HG03469 (cell line): ENCODE data around the gene UST.

ENCODE experiments used
- ATAC-seq: cut with Tn5 transposase; IDR thresholded peaks from one replicate; pipeline ENCODE4 v1.9.1; 2021; ENCODE audit warnings: mild to moderate bottlenecking, moderate library complexity, moderate number of reproducible peaks; ENCODE audit not compliant: unreplicated experiment

Gene UST, protein sequence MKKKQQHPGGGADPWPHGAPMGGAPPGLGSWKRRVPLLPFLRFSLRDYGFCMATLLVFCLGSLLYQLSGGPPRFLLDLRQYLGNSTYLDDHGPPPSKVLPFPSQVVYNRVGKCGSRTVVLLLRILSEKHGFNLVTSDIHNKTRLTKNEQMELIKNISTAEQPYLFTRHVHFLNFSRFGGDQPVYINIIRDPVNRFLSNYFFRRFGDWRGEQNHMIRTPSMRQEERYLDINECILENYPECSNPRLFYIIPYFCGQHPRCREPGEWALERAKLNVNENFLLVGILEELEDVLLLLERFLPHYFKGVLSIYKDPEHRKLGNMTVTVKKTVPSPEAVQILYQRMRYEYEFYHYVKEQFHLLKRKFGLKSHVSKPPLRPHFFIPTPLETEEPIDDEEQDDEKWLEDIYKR

DNA sequence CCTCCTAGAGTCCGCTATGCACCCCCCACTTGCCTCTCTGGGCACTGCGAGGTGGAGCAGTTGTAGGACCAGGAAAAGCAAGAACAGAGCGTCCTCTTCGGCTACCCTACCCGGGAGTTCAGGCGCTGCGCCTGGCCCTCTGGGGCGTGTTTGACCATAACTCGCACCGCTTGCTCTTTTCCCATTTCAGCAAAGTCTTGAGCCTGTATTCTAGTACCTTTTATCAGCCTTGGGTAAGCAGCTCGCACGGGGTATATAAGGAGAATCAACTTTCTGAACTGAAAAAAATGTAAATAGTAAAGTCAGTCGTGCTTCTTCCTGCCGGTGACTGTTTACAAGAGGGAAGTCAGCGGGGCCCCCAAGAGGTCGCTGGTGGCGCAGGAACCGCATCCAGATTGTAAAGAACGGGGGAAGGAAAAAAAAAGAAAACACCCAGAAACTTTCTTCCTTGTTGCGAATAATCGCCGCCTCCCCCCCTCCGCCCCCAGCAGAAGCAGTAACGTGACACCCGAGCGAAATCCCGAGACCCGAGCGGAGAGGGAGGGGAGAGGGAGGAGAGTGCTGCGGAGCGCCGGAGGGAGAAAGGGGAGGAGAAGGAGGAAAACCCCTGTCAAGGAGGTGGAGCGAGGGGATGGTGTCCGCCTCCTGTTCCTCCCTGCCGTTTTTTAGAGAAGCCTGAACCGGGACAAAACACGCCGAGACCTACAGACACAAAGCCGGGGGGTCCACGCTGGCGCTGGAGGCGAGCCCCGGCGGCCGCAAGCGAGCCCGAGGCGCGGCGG, at the start of gene UST:
TSS of gene UST (plus strand) at position 668 of the 782 bp plus-strand sequence. CDS start 401 bp downstream, outside the sequence.
- peak; percentile 9 for ATAC-seq

DNA sequence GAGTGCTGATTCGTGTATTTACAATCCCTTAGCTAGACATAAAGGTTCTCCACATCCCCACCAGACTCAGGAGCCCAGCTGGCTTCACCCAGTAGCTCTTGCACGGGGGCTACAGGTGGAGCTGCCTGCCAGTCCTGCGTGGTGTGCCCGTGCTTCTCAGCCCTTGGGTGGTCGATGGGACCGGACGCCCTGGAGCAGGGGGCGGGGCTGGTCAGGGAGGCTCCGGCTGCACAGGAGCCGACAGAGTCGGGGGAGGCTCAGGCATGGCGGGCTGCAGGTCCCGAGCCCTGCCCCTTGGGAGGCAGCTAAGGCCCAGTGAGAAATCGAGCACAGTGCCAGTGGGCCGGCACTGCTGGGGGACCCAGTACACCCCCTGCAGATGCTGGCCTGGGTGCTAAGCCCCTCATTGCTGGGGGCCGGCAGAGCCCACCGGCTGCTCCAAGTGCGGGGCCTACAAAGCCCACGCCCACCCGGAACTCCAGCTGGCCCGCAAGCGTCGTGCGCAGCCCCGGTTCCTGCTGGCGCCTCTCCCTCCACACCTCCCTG, 48.9 kb upstream of the UST start:
- no peak for ATAC-seq

DNA sequence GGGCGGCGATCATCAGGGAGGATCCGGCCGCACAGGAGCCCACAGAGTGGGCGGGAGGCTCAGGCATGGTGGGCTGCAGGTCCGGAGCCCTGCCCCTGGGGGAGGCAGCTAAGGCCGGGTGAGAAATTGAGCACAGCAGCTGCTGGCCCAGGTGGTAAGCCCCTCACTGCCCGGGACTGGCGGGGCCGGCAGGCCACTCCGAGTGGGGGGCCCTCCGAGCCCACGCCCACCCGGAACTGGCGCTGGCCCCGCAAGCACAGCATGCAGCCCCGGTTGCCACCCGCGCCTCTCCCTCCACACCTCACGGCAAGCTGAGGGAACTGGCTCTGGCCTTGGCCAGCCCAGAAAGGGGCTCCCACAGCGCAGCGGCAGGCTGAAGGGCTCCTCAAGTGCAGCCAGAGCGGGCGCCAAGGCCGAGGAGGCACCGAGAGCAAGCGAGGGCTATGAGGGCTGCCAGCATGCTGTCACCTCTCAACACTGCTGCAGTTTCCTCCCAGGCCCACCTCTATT, 48.1 kb upstream of the UST start:
- no peak for ATAC-seq

DNA sequence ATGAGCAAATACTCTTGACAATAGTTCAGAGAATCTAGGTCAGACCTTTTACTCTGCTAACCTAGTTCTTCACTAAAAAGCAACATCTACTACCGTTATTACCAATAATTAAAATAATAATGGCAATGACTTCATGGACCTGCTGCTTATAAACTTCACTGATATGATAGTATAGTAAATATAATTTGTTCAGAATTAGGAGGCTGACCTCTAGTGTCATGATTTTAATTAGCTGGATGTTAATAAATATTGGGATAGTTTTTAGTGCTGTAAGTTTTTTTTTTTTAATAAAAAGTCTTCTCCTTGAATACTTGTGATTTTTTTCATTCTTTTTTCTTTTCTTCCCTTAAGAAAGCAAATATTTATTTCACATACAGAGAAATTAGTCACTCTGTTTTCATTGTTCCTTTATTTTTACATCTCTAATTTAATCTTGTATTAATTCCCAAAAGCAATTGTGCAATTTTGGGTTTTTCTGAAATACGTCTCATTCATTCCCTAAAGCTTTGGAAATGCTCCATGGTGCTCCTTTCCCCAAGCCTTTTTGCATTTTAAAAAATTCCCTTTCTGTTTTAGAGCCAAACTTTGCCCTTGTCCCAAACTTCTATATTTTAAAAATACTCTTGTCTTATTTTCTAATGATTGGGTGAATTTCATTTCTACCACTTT, 46.6 kb upstream of the UST start:
- ATAC-seq: no peak

DNA sequence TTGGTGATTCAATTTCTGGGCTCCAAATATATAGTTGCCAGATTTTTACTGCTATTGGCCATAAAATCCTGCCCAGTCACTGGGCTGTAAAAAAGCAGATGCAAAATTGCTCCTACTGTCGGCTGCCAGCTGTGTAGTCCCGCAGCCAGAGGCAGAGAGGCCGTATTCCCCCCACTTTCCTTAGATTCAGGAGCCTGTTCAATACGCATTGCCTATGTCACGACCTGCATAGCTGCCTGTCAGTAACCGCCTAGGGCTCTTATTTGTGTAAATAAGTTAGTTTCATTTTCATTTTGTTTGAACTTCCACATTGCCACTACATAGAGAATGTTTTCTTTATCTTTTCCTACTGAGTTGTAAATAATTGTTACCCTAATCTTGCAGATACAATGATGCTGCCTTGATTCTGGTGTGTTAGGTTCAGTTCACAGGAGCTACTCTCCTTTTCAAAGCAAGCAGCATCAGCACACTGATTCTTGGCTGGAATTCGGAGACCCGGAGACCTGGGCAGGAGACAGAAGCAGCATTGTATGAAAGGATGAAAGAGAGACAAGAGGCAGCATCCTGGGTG, 46.0 kb upstream of the UST start:
- peak; percentile 70 for ATAC-seq

DNA sequence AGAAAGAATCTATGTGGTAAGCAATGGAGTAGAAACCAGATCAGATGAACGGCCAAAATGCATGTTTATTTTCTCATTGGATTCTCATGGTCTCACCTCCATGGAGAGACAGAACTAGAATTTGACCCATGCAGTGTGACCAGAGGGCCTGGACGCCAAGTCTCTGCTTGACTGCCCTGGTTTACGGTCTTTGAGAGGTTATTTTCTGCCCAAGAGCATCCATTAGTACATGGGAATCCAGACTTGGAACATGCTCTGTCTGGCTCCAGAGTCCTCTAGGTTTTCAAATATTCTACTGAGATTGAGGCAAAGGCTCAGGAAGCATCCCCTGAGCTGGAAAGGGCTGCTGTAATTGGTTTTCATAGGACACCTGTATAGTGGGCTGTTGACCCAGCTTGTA, 45.5 kb upstream of the UST start:
- no peak for ATAC-seq

DNA sequence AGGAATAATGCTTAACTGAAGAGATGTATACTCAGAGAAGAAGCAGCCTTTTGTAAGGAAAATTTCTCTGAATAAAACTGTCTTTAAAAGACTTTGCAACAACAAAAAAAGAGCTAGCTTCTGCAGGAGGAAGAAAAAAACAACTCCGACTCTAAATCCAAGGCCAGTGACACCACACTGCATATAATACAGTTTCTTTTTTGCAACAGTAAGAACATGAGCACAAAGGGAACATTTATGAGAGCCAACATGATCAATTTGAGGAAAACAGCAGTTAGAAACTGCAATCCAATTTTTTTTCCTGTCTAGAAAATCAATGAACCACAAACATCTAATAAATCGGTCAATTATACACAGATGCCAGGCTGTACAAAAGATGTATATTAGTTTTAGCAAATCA, 42.9 kb upstream of the UST start:
- no peak for ATAC-seq

DNA sequence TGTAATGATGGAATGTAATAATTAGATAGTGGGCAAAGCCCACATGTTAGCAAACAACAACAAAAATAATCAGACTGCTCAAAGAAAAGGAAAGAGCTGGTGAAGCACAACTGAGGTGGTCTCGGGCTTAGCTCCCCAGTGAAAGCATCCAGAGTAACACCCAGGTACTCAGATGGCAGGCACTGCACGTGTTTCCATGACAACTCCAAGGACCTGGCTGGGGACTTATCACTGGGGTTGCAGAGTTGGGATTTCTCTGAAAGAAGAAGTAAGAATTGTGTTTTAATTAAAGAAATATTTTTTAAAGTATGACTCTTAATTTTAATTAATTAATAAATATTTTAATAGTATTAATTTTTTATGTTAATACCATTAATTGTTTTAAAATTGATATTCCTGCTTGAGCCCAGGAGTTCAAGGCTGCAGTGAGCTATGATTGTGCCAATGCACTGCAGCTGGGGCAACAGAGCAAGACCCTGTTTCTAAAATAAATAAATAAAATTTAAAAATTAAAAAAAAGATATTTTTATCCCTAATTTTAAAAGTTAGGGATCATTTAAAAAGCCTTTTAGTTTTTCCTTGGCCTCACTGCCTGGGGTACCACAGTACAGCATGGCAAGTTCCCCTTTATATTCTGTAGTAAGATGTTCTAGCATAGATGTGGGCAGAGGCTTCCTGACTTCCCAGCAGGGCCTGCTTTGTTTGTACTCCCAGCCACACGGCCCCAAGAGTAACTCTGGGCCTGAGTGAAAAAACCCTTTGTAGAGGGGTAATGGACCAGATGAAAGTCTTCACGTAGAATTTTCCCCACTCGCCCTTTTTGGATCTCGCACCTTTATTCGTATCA, 42.2 kb upstream of the UST start:
- ATAC-seq: no peak

DNA sequence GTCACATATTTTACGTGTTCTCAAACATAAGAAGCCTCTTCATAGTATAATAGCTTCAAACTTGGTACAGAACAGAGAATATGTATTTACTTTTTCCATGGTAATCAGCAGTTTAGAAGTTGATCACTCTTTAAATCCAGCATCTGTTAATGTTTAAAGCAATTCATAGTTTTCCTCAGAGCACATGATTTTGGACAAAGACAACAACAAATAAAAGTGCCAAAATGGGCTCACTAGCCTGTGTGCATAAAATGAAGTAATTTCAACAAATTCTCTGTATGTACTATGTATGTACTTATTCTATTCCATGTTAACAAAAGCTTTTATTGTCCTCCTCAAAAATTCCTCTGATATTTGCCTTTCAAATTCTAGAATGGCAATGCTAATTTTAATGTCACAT, 38.1 kb upstream of the UST start:
- ATAC-seq: no peak

DNA sequence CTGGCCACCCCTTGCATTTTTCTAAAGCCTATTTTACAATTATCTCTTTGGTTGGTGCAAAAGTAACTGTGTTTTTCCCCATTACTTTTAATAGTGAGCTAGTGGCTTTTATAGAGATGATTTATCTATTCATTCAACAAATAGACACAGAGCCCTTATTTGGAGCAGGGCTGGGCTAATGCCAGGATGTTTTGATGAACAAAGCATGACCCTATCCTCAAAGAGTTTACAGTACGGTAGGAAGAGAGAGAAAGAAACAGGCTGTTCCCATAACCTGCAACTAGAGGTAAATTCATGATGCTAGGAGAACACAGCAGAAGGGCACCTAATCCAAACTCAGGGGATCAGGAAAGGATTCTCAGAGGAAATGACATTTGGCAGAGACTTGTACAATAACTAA, 37.3 kb upstream of the UST start:
- no peak for ATAC-seq

DNA sequence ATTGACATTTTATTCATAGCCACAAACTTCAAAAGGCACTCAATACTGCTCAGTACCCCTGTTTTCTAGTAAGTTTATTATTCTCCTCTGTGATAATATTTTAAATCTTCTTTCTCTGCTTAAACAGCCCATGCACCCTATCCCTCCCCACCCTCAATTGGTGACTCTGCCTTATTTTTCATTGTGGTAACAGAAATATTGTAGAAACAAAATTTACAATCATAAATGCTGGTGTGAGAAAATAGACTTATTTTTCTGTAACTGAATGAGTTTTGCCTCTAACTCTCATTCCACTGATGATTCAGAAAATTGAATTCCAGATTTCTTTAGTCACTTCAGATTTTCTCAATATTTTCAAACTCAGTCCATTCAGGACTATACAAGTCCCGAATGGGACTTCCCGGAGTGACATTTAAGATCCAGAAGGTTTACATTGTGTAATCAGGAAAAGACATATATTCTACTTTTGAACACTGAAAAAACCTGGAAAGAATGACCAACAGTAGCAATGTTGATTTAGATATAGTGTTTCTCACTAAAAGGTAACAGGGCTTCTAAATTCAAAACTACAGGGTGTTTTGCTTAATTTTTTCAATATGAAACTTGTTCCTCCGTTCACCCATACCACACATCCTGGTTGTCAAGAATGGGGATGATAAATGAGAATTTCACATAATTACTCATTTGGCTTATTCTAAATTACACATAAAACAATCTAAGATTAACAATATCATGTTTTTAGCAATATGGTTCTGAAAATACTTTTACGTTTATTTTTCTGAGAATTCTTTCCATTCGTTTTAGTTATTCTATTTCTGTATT, 34.8 kb upstream of the UST start:
- no peak for ATAC-seq

DNA sequence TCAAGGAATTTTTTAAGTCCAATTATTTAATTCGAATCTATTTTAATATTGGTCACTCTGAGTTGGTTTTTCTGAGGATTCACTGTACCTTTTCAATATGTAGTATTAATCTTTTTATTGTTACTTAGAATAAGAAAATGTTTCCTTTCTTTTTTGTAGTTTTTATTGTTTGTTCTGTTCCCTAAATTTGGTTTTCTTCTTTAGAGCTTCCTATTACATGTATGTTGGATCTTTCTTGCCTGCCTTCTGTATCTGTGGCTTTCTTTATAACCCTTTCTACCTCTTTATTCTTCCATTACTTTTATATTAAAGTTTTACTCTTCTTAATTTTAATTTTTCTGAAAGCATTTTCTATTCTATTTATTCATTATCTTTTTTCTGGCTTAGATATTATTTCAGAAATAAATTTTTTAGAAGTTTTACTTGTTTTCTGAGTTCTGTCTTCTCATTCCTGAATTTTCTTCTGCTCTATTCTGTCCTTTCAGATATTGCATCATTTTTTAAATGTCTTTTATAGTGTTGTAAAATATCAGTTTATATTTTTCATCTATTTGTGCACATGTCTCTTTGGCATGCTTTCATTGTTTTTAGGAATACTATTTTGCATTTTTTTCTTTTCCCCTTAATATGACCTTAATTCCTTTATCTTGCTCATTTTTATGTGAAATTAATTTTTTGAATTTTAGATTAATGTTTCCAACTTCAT, 33.6 kb upstream of the UST start:
- ATAC-seq: no peak

DNA sequence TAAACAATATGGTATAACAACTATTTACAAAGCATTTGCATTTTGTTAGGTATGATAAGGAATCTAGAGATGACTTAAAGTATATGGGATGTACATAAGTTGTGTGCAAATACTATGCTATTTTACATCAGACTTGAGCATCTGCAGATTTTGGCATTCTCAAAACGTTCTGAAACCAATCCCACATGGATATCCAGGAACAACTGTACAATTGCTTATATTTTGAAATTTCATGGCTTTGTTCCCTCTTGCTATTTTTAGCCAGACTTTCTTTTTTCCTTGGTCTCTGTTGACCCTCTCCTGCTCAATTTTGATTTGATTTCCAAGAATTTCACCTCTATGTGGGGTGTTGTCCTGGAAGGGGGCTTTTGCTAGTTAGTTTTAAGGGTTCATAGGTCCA, 32.9 kb upstream of the UST start:
- no peak for ATAC-seq

DNA sequence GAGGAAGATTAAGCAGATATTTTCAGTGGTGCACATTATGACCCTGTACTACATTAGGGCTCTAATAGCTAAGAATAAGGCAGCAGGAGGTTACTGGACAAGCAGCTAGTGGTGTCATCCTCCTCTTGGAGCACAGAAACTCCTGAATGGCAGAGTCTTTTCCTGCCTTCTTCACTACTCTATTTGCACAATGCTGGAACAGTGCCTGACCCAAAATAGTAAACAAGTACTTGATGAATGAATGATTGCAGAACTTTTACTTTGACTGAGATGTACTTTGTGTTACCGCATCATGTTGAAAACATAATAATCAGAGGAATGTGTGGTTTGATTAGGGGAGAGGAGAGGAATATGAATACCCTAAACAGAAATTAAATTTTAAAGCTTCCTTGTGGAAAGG, 30.0 kb upstream of the UST start:
- ATAC-seq: no peak

DNA sequence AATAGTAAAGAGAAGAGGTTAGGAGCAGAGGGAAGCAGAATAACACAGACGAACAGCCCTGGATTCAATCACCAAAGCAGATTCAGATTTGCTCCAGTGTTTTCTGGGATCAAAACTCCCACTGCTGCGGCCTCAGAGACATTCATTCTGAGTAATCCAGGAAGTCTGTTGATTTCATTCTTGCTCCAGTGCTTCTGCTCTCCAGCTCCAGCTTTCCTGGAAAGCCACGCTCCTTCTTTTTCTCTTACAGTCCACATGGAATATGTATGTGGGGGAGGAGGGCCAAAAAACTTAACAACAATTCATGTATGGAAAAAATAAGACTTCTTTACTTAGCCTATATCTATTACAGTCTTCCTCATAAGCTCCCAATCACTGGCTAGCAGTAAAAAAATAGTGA, 26.4 kb upstream of the UST start:
- ATAC-seq: no peak

DNA sequence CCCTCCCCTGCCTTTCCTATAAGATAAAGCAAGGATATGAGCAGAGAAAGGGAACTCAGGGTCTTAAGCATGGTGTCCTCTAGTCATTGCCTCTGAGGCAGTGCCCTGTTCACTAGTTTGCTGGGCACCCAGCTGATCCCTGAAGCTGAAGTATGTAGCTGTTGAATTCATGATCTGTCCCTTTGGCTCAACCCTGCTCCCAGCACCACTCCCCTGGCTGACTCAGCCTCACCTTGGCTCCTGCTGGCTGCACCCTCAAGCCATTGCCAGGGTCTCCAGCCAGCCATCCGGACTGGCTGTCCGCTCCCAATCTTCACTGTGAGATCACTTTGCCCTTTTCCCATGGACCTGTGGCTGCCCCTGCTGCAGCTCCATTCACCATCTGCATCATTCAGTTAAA, 25.9 kb upstream of the UST start:
- ATAC-seq: no peak

DNA sequence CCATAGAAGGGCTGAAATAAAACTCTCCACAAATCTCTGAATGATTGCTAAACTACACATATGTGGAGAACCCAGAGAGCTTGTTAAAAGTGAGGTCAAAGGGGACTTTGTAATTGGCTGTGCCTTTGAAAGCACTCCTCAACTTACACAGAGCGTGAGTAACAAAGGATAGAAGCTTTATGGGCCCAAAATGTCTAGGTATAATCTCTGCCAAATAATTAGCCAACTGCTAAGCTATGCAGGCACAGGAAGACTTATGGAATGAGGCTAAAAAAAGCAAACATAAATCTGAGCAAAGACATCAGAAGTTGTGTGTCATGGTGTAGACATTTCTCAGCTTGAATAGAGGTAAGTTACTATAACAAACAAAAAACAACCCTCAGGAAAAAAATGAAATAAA, 23.3 kb upstream of the UST start:
- no peak for ATAC-seq

DNA sequence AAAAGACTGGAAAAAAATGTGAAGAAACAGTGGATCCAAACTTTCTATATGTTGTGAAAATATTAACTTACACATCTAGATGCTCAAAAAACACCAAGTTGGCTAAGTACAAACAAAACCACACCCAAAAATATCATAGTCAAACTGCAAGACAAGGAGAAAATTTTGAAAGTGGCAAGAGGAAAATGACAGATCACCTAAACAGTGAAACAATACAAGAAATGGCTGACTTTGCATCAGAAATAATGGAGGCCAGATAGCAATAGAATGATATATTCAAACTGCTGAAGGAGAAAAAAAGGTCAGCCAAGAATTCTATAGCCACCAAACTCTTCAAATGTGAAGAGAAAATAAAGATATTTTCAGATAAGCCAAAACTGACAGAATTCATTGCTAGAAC, 22.4 kb upstream of the UST start:
- ATAC-seq: no peak

DNA sequence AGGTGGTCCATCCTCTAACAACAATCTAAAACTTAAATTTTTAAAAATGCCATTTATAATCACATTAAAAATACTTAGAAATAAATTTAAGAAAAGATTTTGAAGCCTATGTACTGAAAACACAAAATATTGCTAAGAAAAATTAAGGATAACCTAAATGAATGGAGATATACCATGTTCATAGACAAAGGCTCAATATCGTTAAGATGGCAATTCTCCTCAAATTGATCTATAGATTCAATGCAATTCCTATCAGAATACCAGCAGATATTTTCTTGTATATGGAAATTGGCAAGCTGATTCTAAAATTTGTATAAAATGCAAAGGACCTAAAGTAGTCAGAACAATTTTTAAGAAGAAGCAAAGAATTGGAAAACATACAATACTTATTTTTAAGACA, 19.7 kb upstream of the UST start:
- no peak for ATAC-seq
